Thyroid gland (tissue), 4 donors: Measurements from ENCODE around the gene WRAP53. TPM values are rescaled to one million over a fixed set of nuclear protein-coding genes. Genes with fewer than 3 reads are reported as not detected.
"Not testable (repeated sequence)": the region's sequence is repeated elsewhere in the genome, so short reads cannot be mapped to it uniquely, and the experiment has no call there.

Experiments used
- DNase-seq, 2 donors: peaks; one replicate each; pipeline ENCODE4 v3.0.0-alpha.2; 2019
- H3K27ac ChIP-seq, 3 donors: fragments of 200-600 bp; sonication (generic); 1 replicate in 2 of 3; 2 replicates in 1 of 3; pipeline ENCODE4 v1.5.1; 2016 to 2019; ENCODE audit warnings: mild to moderate bottlenecking in 1 of 3, moderate library complexity in 1 of 3
- H3K27me3 ChIP-seq: fragments of 200-600 bp; sonication (generic); one replicate; pipeline ENCODE4 v1.5.1; 2019
- H3K36me3 ChIP-seq, 2 donors: fragments of 200-600 bp; sonication (generic); one replicate each; pipeline ENCODE4 v1.5.1; 2016 to 2019
- H3K4me1 ChIP-seq, 2 donors: fragments of 200-600 bp; sonication (generic); one replicate each; pipeline ENCODE4 v1.5.1; 2017 to 2019
- H3K4me3 ChIP-seq, 3 donors: fragments of 200-600 bp; sonication (generic); replicated peaks in 1 of 3; 1 replicate in 2 of 3; 2 replicates in 1 of 3; pipeline ENCODE4 v1.5.1; 2016; ENCODE audit warnings: mild to moderate bottlenecking in 1 of 3
- H3K9me3 ChIP-seq: fragments of 200-600 bp; sonication (generic); one replicate; pipeline ENCODE4 v1.5.1; 2017
- POLR2A ChIP-seq, 2 donors: fragments of 450-650 bp; IDR thresholded peaks; one replicate each; pipeline ENCODE4 v1.6.1; 2017; ENCODE audit warnings: antibody characterized with exemption in 2 of 2, mild to moderate bottlenecking in 2 of 2, moderate library complexity in 1 of 2
- WGBS, 2 donors: methylation state at CpG; one replicate each; pipeline ENCODE4 v1.1.5; 2017; 5-methylcytosine and 5-hydroxymethylcytosine counted together
- intact Hi-C: fragments of 100-400 bp; cut with DNase I; formaldehyde crosslinking; loops from one replicate; pipeline ENCODE4 v1.15.1; 2023
- total RNA-seq, 4 donors: library from RNA; depleted of rRNA; stranded (reverse); fragments of >200 nt; gene quantifications; one replicate each; pipeline ENCODE4 v1.2.3, GENCODE V29; 2016
- TF ChIP-seq, protein P1 (sequence below), 6 experiments: fragments of 200-600 bp in 3 of 6; fragments of 450-650 bp in 3 of 6; sonication (generic) in 3 of 6; IDR thresholded peaks; one replicate each; pipeline ENCODE4 v1.5.1; 2016 to 2019; ENCODE audit warnings: antibody characterized with exemption in 6 of 6, mild to moderate bottlenecking in 2 of 6, inconsistent platforms in 1 of 6, moderate library complexity in 1 of 6

The WRAP53 gene
- total RNA-seq = 1 to 10 TPM; 2.9 to 8.0 (median 4.6) TPM

DNA sequence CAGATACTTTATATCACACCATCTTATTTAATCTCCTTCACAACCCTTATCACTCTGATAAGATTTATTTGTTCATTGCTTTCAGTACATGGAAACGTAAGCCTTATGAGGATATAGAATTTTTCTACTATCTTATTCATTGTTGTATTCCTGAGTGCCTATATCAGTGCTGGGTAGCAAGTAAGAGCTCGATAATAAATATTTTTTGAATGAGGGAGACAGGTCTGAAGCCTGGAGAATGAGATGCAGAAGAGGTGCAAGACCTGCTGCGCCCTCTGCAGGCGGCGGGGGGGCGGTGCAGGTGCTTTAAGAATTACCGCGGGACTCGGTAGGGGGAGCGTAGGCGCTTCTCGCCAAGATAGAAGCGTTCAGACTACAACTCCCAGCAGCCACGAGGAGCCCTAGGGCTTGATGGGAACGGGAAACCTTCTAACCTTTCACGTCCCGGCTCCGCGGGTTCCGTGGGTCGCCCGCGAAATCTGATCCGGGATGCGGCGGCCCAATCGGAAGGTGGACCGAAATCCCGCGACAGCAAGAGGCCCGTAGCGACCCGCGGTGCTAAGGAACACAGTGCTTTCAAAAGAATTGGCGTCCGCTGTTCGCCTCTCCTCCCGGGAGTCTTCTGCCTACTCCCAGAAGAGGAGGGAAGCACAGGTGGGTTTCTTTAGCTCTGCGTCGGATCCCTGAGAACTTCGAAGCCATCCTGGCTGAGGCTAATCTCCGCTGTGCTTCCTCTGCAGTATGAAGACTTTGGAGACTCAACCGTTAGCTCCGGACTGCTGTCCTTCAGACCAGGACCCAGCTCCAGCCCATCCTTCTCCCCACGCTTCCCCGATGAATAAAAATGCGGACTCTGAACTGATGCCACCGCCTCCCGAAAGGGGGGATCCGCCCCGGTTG is at the start of gene WRAP53:
TSS of gene WRAP53 (plus strand) at position 570 of the 900 bp plus-strand sequence. CDS start at position 742, 172 bp downstream.
- peaks cover 21% of the 10 kb centered on the region in 2 donors for H3K4me1 ChIP-seq
- peak in 1 of 2 donors; percentile 46 for TF ChIP-seq POLR2A (IDR thresholded peaks at IDR 0.05)
- TF ChIP-seq, protein P1, sequence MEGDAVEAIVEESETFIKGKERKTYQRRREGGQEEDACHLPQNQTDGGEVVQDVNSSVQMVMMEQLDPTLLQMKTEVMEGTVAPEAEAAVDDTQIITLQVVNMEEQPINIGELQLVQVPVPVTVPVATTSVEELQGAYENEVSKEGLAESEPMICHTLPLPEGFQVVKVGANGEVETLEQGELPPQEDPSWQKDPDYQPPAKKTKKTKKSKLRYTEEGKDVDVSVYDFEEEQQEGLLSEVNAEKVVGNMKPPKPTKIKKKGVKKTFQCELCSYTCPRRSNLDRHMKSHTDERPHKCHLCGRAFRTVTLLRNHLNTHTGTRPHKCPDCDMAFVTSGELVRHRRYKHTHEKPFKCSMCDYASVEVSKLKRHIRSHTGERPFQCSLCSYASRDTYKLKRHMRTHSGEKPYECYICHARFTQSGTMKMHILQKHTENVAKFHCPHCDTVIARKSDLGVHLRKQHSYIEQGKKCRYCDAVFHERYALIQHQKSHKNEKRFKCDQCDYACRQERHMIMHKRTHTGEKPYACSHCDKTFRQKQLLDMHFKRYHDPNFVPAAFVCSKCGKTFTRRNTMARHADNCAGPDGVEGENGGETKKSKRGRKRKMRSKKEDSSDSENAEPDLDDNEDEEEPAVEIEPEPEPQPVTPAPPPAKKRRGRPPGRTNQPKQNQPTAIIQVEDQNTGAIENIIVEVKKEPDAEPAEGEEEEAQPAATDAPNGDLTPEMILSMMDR (IDR thresholded peaks at IDR 0.05) = peak; percentile 92 to 99 (median 99)
- H3K9me3 ChIP-seq = no peaks in the 10 kb centered on the region
- DNase-seq = peak; percentile 99
- no peaks in the 10 kb centered on the region for H3K27me3 ChIP-seq
- peak within 1 kb of the TSS; percentile 89 to 99 (median 97) for H3K27ac ChIP-seq
- no peaks in the 10 kb centered on the region for H3K36me3 ChIP-seq
- intact Hi-C loops = loop anchor here (5.0 kb wide), 2 partner anchors 56 to 116 kb away; partner anchors contain the start of gene SHBG
- WGBS, 2 donors = 0 to 1% methylated on average over 30 to 44 of the region's 51 CpGs
- peak within 1 kb of the TSS; percentile 88 to 96 (median 89) for H3K4me3 ChIP-seq

DNA sequence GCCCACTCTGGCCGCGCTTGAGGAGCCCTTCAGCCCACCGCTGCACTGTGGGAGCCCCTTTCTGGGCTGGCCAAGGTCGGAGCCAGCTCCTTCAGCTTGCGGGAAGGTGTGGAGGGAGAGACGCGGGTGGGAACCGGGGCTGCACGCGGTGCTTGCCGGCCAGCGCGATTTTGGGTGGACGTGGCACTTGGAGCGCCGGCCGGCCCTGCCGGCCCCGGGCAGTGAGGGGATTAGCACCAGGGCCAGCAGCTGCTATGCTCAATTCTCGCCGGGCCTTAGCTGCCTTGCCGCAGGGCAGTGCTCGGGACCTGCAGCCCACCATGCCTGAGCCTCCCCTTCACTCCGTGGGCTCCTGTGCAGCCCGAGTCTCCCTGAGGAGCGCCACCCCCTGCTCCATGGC is 47.5 kb upstream of the WRAP53 start:
- no peak for DNase-seq
- no peaks in the 10 kb centered on the region for H3K36me3 ChIP-seq
- H3K4me1 ChIP-seq = no peaks in the 10 kb centered on the region
- WGBS, 2 donors = 94 to 100% methylated on average over 3 to 23 of the region's 26 CpGs
- no peaks in the 10 kb centered on the region for H3K9me3 ChIP-seq
- H3K27ac ChIP-seq = no peak overlapping the region
- TF ChIP-seq, protein P1 (IDR thresholded peaks at IDR 0.05) = no peak
- TF ChIP-seq POLR2A (IDR thresholded peaks at IDR 0.05) = no peak
- no peaks in the 10 kb centered on the region for H3K27me3 ChIP-seq
- intact Hi-C loops = no loop called here
- H3K4me3 ChIP-seq = no peak overlapping the region

DNA sequence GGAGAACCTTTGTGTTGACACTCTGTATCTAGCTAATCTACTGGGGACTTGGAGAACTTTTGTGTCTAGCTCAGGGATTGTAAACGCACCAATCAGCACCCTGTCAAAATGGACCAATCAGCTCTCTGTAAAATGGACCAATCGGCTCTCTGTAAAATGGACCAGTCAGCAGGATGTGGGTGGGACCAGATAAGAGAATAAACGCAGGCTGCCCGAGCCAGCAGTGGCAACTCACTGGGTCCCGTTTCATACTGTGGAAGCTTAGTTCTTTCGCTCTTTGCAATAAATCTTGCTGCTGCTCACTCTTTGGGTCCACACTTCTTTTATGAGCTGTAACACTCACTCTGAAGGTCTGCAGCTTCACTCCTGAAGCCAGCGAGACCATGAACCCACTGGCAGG is 46.6 kb upstream of the WRAP53 start:
- H3K27ac ChIP-seq, H3K4me3 ChIP-seq, H3K36me3 ChIP-seq, H3K4me1 ChIP-seq, intact Hi-C loops, H3K27me3 ChIP-seq, H3K9me3 ChIP-seq, DNase-seq: not testable (repeated sequence)
- 66 to 70% methylated on average over 7 of the region's 7 CpGs for WGBS, 2 donors

DNA sequence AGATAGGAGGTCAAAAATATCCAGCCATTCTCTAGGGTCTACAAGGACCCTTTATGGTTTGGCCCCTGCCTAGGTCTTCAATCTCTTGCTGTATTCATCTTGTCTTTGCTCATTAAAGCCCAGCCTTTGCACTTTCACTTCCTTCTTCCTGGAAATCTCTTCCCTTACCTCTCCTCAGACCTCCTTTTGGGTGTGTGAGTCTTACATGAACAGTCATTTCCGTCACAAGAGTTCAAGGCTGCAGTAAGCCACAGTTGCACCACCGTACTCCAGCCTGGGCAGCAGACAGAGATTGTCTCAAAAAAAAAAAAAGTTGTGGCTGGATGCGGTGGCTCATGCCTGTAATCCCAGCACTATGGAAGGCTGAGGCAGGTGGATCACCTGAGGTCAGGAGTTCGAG is 43.5 kb upstream of the WRAP53 start:
- Histone ChIP-seq H3K36me3 (no peaks in the 10 kb centered on the region), H3K9me3 (no peaks in the 10 kb centered on the region), H3K27ac (no peak overlapping the region), H3K4me1 (no peaks in the 10 kb centered on the region), H3K27me3 (no peaks in the 10 kb centered on the region), H3K4me3 (no peak overlapping the region)
- 91 to 93% methylated on average over 4 of the region's 4 CpGs for WGBS, 2 donors
- intact Hi-C loops = no loop called here
- no peak for TF ChIP-seq POLR2A (IDR thresholded peaks at IDR 0.05)
- TF ChIP-seq, protein P1 (IDR thresholded peaks at IDR 0.05) = no peak
- DNase-seq = no peak

DNA sequence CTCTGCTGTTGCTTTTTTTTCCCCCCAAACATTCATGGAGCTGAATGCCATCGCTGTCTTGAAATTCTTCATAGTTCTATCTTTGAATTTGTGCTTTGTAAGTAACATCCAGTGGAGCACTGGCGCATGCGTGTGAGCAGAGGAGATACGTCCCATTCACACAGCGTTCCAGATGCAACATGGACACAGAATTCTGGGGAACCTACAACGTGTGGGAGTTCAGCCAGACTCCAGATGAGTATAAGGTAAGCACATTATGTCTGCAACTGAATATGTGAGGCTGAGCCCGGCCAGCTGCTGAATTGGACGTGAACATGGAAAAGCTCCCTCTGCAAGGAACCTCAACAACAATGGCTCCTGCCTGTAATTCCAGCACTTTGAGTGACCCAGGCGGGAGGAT is 41.8 kb upstream of the WRAP53 start:
- Histone ChIP-seq H3K9me3 (no peaks in the 10 kb centered on the region), H3K36me3 (no peaks in the 10 kb centered on the region), H3K4me3 (no peak overlapping the region), H3K4me1 (peaks cover 11 to 15% of the 10 kb centered on the region in 2 donors), H3K27me3 (no peaks in the 10 kb centered on the region), H3K27ac (no peak overlapping the region)
- intact Hi-C loops = no loop called here
- TF ChIP-seq, protein P1 (IDR thresholded peaks at IDR 0.05) = no peak
- TF ChIP-seq POLR2A (IDR thresholded peaks at IDR 0.05) = no peak
- WGBS, 2 donors = 77 to 83% methylated on average over 8 to 9 of the region's 9 CpGs
- DNase-seq = no peak
